Right atrium auricular region (tissue), 2 donors: ENCODE data around the gene ASB17. TPM values are rescaled to one million over a fixed set of nuclear protein-coding genes. Genes with fewer than 3 reads are reported as not detected.

Experiments
- DNase-seq: peaks from one replicate; pipeline ENCODE4 v3.0.0-alpha.2; 2019; ENCODE audit warnings: low spot score
- H3K27ac ChIP-seq, 2 donors: fragments of 200-600 bp; sonication (generic); 1 replicate in 1 of 2; 2 replicates in 1 of 2; pipeline ENCODE4 v1.5.1; 2016 to 2019
- H3K27me3 ChIP-seq, 2 donors: fragments of 200-600 bp; sonication (generic); one replicate each; pipeline versions ENCODE4 v1.5.1 to v1.6.0; 2017 to 2019
- H3K36me3 ChIP-seq: fragments of 200-600 bp; sonication (generic); one replicate; pipeline ENCODE4 v1.5.1; 2016
- H3K4me1 ChIP-seq, 2 donors: fragments of 200-600 bp; sonication (generic); one replicate each; pipeline versions ENCODE4 v1.5.1 to v1.6.0; 2017 to 2019
- H3K4me3 ChIP-seq, 2 donors: fragments of 200-600 bp; sonication (generic); 1 replicate in 1 of 2; 2 replicates in 1 of 2; pipeline ENCODE4 v1.5.1; 2017 to 2019; ENCODE audit warnings: mild to moderate bottlenecking in 1 of 2, moderate library complexity in 1 of 2
- H3K9me3 ChIP-seq, 2 donors: fragments of 200-600 bp; sonication (generic); one replicate each; pipeline ENCODE4 v1.5.1; 2019
- total RNA-seq, 2 donors: library from RNA; depleted of rRNA; stranded (reverse); fragments of >200 nt; gene quantifications; one replicate each; pipeline ENCODE4 v1.1.0, GENCODE V29; 2016
- TF ChIP-seq, protein P1 (sequence below), 2 donors: fragments of 200-600 bp; sonication (generic); IDR thresholded peaks; one replicate each; pipeline ENCODE4 v1.5.1; 2019; ENCODE audit warnings: antibody characterized with exemption in 2 of 2

Gene ASB17
- not detected for total RNA-seq

GRCh38 chr1:75932304-75932703 lies at the start of gene ASB17:
TSS of gene ASB17 (minus strand) at chr1:75932404. CDS start at chr1:75932291, 113 bp downstream.
- H3K9me3 ChIP-seq = no peaks in the 10 kb centered on the region
- TF ChIP-seq, protein P1, sequence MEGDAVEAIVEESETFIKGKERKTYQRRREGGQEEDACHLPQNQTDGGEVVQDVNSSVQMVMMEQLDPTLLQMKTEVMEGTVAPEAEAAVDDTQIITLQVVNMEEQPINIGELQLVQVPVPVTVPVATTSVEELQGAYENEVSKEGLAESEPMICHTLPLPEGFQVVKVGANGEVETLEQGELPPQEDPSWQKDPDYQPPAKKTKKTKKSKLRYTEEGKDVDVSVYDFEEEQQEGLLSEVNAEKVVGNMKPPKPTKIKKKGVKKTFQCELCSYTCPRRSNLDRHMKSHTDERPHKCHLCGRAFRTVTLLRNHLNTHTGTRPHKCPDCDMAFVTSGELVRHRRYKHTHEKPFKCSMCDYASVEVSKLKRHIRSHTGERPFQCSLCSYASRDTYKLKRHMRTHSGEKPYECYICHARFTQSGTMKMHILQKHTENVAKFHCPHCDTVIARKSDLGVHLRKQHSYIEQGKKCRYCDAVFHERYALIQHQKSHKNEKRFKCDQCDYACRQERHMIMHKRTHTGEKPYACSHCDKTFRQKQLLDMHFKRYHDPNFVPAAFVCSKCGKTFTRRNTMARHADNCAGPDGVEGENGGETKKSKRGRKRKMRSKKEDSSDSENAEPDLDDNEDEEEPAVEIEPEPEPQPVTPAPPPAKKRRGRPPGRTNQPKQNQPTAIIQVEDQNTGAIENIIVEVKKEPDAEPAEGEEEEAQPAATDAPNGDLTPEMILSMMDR (IDR thresholded peaks at IDR 0.05) = no peak
- H3K27me3 ChIP-seq = no peaks in the 10 kb centered on the region
- no peaks in the 10 kb centered on the region for H3K36me3 ChIP-seq
- H3K4me1 ChIP-seq = no peaks in the 10 kb centered on the region
- H3K4me3 ChIP-seq = no peak within 1 kb of the TSS
- DNase-seq = no peak
- no peak within 1 kb of the TSS for H3K27ac ChIP-seq

GRCh38 chr1:75980972-75981897 lies 49.0 kb upstream of the ASB17 start:
- H3K9me3 ChIP-seq = no peaks in the 10 kb centered on the region
- no peak for DNase-seq
- no peaks in the 10 kb centered on the region for H3K36me3 ChIP-seq
- TF ChIP-seq, protein P1 (IDR thresholded peaks at IDR 0.05) = no peak
- no peak overlapping the region for H3K27ac ChIP-seq
- H3K4me3 ChIP-seq = no peak overlapping the region
- H3K4me1 ChIP-seq = no peaks in the 10 kb centered on the region
- no peaks in the 10 kb centered on the region for H3K27me3 ChIP-seq

DNA sequence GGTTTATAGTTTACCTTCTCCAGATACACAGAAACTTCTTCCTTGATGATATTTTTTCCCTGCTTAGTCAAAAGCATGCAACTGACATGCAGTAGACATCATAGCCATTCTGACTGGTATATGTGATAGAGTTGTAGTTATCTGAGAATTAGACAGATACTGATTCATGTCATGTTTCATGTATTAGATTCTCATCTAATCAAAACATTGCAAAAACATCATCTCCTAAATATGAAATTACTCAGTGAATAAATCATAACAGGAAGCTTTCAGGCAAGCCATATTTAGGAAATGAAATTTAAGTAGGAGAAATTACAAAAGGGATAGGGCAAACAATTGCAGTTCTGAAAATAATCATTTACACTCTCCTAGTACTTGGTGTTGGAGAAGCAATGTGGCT lies 38.4 kb upstream of the ASB17 start:
- H3K27ac ChIP-seq = no peak overlapping the region
- H3K9me3 ChIP-seq = no peaks in the 10 kb centered on the region
- H3K27me3 ChIP-seq = no peaks in the 10 kb centered on the region
- H3K4me3 ChIP-seq = no peak overlapping the region
- no peaks in the 10 kb centered on the region for H3K36me3 ChIP-seq
- TF ChIP-seq, protein P1 (IDR thresholded peaks at IDR 0.05) = no peak
- no peaks in the 10 kb centered on the region for H3K4me1 ChIP-seq
- no peak for DNase-seq

- Histone ChIP-seq H3K27me3 (no peaks in the 10 kb centered on the region), H3K36me3 (no peaks in the 10 kb centered on the region), H3K4me1 (no peaks in the 10 kb centered on the region), H3K9me3 (no peaks in the 10 kb centered on the region), H3K4me3 (no peak overlapping the region), H3K27ac (no peak overlapping the region)
- DNase-seq = no peak
- TF ChIP-seq, protein P1 (IDR thresholded peaks at IDR 0.05) = no peak
Measured at GRCh38 chr1:75969550-75969949, 37.3 kb upstream of the ASB17 start.

DNA sequence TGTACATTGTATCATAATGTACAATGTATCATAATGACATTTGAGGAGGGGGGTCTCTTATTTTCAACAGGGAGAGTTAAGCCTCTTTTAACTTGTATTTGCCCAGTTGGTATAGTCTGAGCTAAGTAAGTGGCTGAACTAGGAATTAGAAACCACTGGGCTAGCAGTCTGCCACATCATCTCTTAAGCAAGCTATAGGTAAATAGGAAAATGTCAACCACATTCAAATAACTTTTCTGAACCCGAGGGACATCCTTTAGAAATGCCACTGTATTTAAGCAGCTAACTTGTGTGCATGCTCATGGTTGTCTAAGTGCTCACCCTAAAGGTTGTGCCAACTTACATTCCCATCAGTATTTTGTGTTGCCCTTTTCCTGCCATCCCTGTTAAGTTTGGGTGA lies 35.5 kb upstream of the ASB17 start:
- no peaks in the 10 kb centered on the region for H3K4me1 ChIP-seq
- no peak overlapping the region for H3K27ac ChIP-seq
- no peak overlapping the region for H3K4me3 ChIP-seq
- no peak for DNase-seq
- H3K36me3 ChIP-seq = no peaks in the 10 kb centered on the region
- TF ChIP-seq, protein P1 (IDR thresholded peaks at IDR 0.05) = no peak
- H3K9me3 ChIP-seq = no peaks in the 10 kb centered on the region
- no peaks in the 10 kb centered on the region for H3K27me3 ChIP-seq
